ENCODE data around the gene ZNF398. TPM values are rescaled to one million over a fixed set of nuclear protein-coding genes. Genes with fewer than 3 reads are reported as not detected.

The ZNF398 gene
- total and polyA plus RNA-seq, 2 of the 13 experiments (the other 11 are each of a cell fraction or from before 2014, with no cell fraction given): 3.0 to 8.9 TPM

DNA sequence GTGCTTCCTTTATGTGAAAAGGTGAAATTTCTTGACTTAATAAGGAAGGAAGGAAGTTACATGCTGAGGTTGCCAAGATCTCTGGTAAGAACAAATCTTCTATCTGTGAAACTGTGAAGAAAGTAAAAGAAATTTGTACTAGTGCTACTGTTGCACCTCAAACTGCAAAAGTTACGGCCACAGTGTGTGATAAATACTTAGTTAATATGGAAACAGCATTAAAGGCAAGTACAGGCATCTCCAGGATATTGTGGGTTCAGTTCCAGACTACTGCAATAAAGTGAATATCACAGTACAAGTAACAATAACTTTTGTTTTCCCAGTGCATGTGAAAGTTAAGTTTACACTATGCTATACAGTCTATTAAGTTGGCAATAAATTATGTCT lies 25.3 kb downstream of the ZNF398 start:
- in situ Hi-C loops (cut with HindIII; ENCODE audit: extremely low pct_ligation_motif_present, low pct_unique_long_range_greater_than_20kb) (no loop called here), intact Hi-C loops (cut with micrococcal nuclease; ENCODE audit: unreplicated experiment) (no loop called here)
- Histone ChIP-seq H3K9me3 (ENCODE audit: low read length) (no peaks in the 10 kb centered on the region), H3K27ac (ENCODE audit: extremely low read length, insufficient read depth, low read length) (no peak overlapping the region), H3K4me1 (ENCODE audit: insufficient read depth, low read length) (peaks cover 5% of the 10 kb centered on the region; the same call in 1 of the 2 replicates), H3K4me2 (ENCODE audit: low read depth, low read length) (no peak overlapping the region), H3K27me3 (ENCODE audit: control insufficient read depth in 1 of 2, insufficient read depth in 2 of 2, low read length in 2 of 2) (no peaks in the 10 kb centered on the region), H3K4me3 (replicated peaks in 1 of 3; ENCODE audit: insufficient read depth in 1 of 3, low read depth in 2 of 3, low read length in 3 of 3) (no peak overlapping the region), H3K79me2 (ENCODE audit: insufficient read depth, low read length) (no peaks in the 10 kb centered on the region), H2AFZ (ENCODE audit: low read length) (no peak overlapping the region), H3K9ac (ENCODE audit: insufficient read depth, low read depth, low read length) (no peak overlapping the region), H3K36me3 (replicated peaks in 1 of 2; ENCODE audit: control insufficient read depth in 1 of 2, insufficient read depth in 2 of 2, low read length in 2 of 2) (peaks cover 9 to 61% of the 10 kb centered on the region in 2 experiments), H4K20me1 (ENCODE audit: insufficient read depth, low read length) (no peaks in the 10 kb centered on the region)
- 92% methylated on average over 1 of the region's 1 CpG for WGBS (ENCODE audit: low lambda C conversion rate)
- POLR2A ChIA-PET: no interaction called here
- no peak for ATAC-seq
- FAIRE-seq: no peak
- TF ChIP-seq ZNF501 (CRISPR knock-in tag; IDR thresholded peaks at IDR 0.05): no peak
- no peak for TF ChIP-seq KMT2A (CRISPR knock-in tag; IDR thresholded peaks at IDR 0.05)
- TF ChIP-seq CEBPG (CRISPR knock-in tag; IDR thresholded peaks at IDR 0.05): no peak
- TF ChIP-seq, protein P1, sequence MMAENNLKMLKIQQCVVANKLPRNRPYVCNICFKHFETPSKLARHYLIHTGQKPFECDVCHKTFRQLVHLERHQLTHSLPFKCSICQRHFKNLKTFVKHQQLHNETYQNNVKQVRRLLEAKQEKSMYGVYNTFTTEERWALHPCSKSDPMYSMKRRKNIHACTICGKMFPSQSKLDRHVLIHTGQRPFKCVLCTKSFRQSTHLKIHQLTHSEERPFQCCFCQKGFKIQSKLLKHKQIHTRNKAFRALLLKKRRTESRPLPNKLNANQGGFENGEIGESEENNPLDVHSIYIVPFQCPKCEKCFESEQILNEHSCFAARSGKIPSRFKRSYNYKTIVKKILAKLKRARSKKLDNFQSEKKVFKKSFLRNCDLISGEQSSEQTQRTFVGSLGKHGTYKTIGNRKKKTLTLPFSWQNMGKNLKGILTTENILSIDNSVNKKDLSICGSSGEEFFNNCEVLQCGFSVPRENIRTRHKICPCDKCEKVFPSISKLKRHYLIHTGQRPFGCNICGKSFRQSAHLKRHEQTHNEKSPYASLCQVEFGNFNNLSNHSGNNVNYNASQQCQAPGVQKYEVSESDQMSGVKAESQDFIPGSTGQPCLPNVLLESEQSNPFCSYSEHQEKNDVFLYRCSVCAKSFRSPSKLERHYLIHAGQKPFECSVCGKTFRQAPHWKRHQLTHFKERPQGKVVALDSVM (CRISPR knock-in tag; IDR thresholded peaks at IDR 0.05): no peak
- TF ChIP-seq CCDC6 (CRISPR knock-in tag; IDR thresholded peaks at IDR 0.05): no peak
- TF ChIP-seq TSC22D2 (CRISPR knock-in tag; IDR thresholded peaks at IDR 0.05; ENCODE audit: borderline replicate concordance): no peak
- no peak for TF ChIP-seq NCOR1 (IDR thresholded peaks at IDR 0.05; ENCODE audit: borderline replicate concordance, low read length)
- TF ChIP-seq EP300 (IDR thresholded peaks at IDR 0.05; ENCODE audit: low read depth in 2 of 2, low read length in 2 of 2): no peak
- TF ChIP-seq EP300 (CRISPR knock-in tag; IDR thresholded peaks at IDR 0.05; ENCODE audit: borderline replicate concordance): no peak
- CTCF ChIA-PET (ENCODE audit: low intra/inter-chr PET ratio, low total read pairs): no interaction called here
- DNase-seq (ENCODE audit: low spot score): no peak
- BruUV-seq (replicated peaks): no TSS peak
